DOHH2 (cell line): ENCODE measurements around the gene DCANP1.

ENCODE experiments used
- H3F3A ChIP-seq: fragments of 200-600 bp; sonication (generic), shearing (Covaris generic); 2 replicates; pipeline ENCODE4 v1.6.0; 2016; ENCODE audit warnings: antibody characterized with exemption, mild to moderate bottlenecking; ENCODE audit not compliant: control insufficient read depth, insufficient read depth
- H3K27ac ChIP-seq: fragments of 200-600 bp; sonication (generic); 2 replicates; pipeline ENCODE4 v1.5.1; 2014; ENCODE audit warnings: low read depth, mild to moderate bottlenecking, low read length, moderate library complexity
- H3K27me3 ChIP-seq: fragments of 200-600 bp; sonication (generic); 2 replicates; pipeline ENCODE4 v1.6.1; 2014; ENCODE audit warnings: mild to moderate bottlenecking, low read length, mixed read lengths; ENCODE audit not compliant: control insufficient read depth
- H3K36me3 ChIP-seq: fragments of 200-600 bp; sonication (generic); 2 replicates; pipeline ENCODE4 v1.6.1; 2014; ENCODE audit warnings: mild to moderate bottlenecking, low read length, moderate library complexity, mixed read lengths; ENCODE audit not compliant: control insufficient read depth
- H3K4me1 ChIP-seq: fragments of 200-600 bp; sonication (generic); 2 replicates; pipeline ENCODE4 v1.6.1; 2014; ENCODE audit warnings: mild to moderate bottlenecking, low read length, mixed read lengths; ENCODE audit not compliant: control insufficient read depth
- H3K4me2 ChIP-seq: fragments of 200-600 bp; sonication (generic); 2 replicates; pipeline ENCODE4 v1.6.0; 2014; ENCODE audit warnings: mild to moderate bottlenecking, low read length, moderate library complexity
- H3K4me3 ChIP-seq: fragments of 200-600 bp; sonication (generic); 2 replicates; pipeline ENCODE4 v1.5.1; 2014; ENCODE audit warnings: mild to moderate bottlenecking, low read length, mixed read lengths
- H3K79me2 ChIP-seq: fragments of 200-600 bp; sonication (generic); 2 replicates; pipeline ENCODE4 v1.6.1; 2014; ENCODE audit warnings: mild to moderate bottlenecking, low read length, mixed read lengths; ENCODE audit not compliant: control insufficient read depth
- H3K9me2 ChIP-seq: fragments of 200-600 bp; sonication (generic); replicated peaks from 2 replicates; pipeline ENCODE4 v1.6.1; 2014; ENCODE audit warnings: mild to moderate bottlenecking, low read length, mixed read lengths; ENCODE audit not compliant: control insufficient read depth
- H3K9me3 ChIP-seq: fragments of 200-600 bp; sonication (generic); 2 replicates; pipeline ENCODE4 v1.6.1; 2014; ENCODE audit warnings: antibody characterized with exemption, low read length, mixed read lengths; ENCODE audit not compliant: control insufficient read depth, insufficient read depth
- H4K20me1 ChIP-seq: fragments of 200-600 bp; sonication (generic); 2 replicates; pipeline ENCODE4 v1.6.0; 2014; ENCODE audit warnings: low read depth, mild to moderate bottlenecking, antibody characterized with exemption, low read length, moderate library complexity; ENCODE audit not compliant: control insufficient read depth, insufficient read depth
- EZH2phosphoT487 ChIP-seq: fragments of 200-600 bp; sonication (generic); IDR thresholded peaks from 2 replicates; pipeline ENCODE4 v1.6.1; 2017; ENCODE audit warnings: borderline replicate concordance, mild to moderate bottlenecking, antibody characterized with exemption, low read length, moderate library complexity, mixed read lengths
- TF ChIP-seq, protein P1 (sequence below): fragments of 200-600 bp; sonication (generic); IDR thresholded peaks from one replicate; pipeline ENCODE4 v1.5.1; 2014; ENCODE audit warnings: antibody characterized with exemption, mild to moderate bottlenecking, low read depth, low read length; ENCODE audit not compliant: poor library complexity, severe bottlenecking

DCANP1 gene

DNA sequence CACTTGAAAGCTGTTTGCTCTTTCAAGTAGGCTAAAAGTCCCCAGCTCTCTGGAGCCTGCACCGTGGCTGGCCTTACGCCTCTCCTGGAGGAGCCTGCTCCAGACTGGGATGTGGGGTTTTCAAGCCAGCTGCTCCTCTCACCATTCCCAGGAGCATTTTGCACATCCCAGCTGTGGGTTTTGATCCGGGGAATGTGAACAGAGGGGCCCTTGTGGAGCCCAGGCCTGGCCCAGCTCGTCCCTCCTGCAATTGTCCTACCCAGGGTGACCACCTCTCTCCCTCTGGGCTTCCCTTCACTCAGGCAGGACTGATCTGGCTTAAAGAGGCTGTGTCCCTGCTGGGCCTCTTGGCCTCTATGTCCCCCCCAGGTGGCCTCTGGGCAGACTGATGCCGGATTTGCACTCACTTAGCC lies 37.5 kb upstream of the DCANP1 start:
- Histone ChIP-seq H3K4me3 (no peak overlapping the region), H4K20me1 (no peaks in the 10 kb centered on the region), H3K36me3 (no peaks in the 10 kb centered on the region), H3K9me2 (no peaks in the 10 kb centered on the region), H3F3A (no peaks in the 10 kb centered on the region), H3K27ac (no peak overlapping the region), H3K79me2 (no peaks in the 10 kb centered on the region), H3K27me3 (peaks cover 26% of the 10 kb centered on the region), H3K4me1 (no peaks in the 10 kb centered on the region), H3K4me2 (no peak overlapping the region), H3K9me3 (no peaks in the 10 kb centered on the region)
- TF ChIP-seq, protein P1, sequence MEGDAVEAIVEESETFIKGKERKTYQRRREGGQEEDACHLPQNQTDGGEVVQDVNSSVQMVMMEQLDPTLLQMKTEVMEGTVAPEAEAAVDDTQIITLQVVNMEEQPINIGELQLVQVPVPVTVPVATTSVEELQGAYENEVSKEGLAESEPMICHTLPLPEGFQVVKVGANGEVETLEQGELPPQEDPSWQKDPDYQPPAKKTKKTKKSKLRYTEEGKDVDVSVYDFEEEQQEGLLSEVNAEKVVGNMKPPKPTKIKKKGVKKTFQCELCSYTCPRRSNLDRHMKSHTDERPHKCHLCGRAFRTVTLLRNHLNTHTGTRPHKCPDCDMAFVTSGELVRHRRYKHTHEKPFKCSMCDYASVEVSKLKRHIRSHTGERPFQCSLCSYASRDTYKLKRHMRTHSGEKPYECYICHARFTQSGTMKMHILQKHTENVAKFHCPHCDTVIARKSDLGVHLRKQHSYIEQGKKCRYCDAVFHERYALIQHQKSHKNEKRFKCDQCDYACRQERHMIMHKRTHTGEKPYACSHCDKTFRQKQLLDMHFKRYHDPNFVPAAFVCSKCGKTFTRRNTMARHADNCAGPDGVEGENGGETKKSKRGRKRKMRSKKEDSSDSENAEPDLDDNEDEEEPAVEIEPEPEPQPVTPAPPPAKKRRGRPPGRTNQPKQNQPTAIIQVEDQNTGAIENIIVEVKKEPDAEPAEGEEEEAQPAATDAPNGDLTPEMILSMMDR: no peak
- TF ChIP-seq EZH2phosphoT487: no peak

DNA sequence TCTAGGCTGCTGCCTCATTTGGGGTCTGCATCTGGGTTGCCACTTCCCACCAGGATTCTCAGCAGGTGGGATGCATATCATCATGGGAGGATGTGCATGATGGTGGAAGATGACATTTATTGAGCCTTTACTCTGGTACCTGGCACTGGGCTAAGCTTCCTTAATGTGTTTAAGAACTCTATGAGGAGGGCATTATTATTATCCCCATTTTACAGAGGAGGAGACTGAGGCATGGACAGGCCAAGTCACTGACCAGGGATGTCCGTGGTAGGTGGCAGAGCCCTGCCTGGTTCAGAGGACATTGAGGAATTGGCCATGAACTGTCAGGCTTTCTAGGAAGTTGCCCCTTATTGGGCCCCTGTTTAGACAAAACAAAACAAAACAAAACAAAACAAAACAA lies 36.1 kb upstream of the DCANP1 start:
- no peaks in the 10 kb centered on the region for H3K36me3 ChIP-seq
- H3K4me2 ChIP-seq: no peak overlapping the region
- H3F3A ChIP-seq: no peaks in the 10 kb centered on the region
- H3K9me2 ChIP-seq: no peaks in the 10 kb centered on the region
- H3K4me3 ChIP-seq: no peak overlapping the region
- H4K20me1 ChIP-seq: no peaks in the 10 kb centered on the region
- H3K27me3 ChIP-seq: peaks cover 20% of the 10 kb centered on the region
- no peaks in the 10 kb centered on the region for H3K79me2 ChIP-seq
- TF ChIP-seq, protein P1: no peak
- no peak for TF ChIP-seq EZH2phosphoT487
- no peaks in the 10 kb centered on the region for H3K9me3 ChIP-seq
- no peak overlapping the region for H3K27ac ChIP-seq
- no peaks in the 10 kb centered on the region for H3K4me1 ChIP-seq

- Histone ChIP-seq H3K4me3 (no peak overlapping the region), H3K79me2 (no peaks in the 10 kb centered on the region), H3K27me3 (peaks cover 12% of the 10 kb centered on the region), H3K9me2 (no peaks in the 10 kb centered on the region), H4K20me1 (no peaks in the 10 kb centered on the region), H3K4me1 (no peaks in the 10 kb centered on the region), H3K9me3 (no peaks in the 10 kb centered on the region), H3K36me3 (no peaks in the 10 kb centered on the region), H3K27ac (no peak overlapping the region), H3F3A (no peaks in the 10 kb centered on the region), H3K4me2 (no peak overlapping the region)
- no peak for TF ChIP-seq EZH2phosphoT487
- TF ChIP-seq, protein P1: no peak
Observed at GRCh38 chr5:135482381-135482933, 35.3 kb upstream of the DCANP1 start.

- H3K79me2 ChIP-seq: no peaks in the 10 kb centered on the region
- no peaks in the 10 kb centered on the region for H3K4me1 ChIP-seq
- H3K9me2 ChIP-seq: no peaks in the 10 kb centered on the region
- H3K9me3 ChIP-seq: no peaks in the 10 kb centered on the region
- H3K36me3 ChIP-seq: no peaks in the 10 kb centered on the region
- no peaks in the 10 kb centered on the region for H4K20me1 ChIP-seq
- H3K27me3 ChIP-seq: peaks cover 6% of the 10 kb centered on the region
- TF ChIP-seq EZH2phosphoT487: no peak
- TF ChIP-seq, protein P1: no peak
- H3F3A ChIP-seq: no peaks in the 10 kb centered on the region
- no peak overlapping the region for H3K4me2 ChIP-seq
- no peak overlapping the region for H3K27ac ChIP-seq
- H3K4me3 ChIP-seq: no peak overlapping the region
Observed at GRCh38 chr5:135481909-135482311, 34.8 kb upstream of the DCANP1 start.
